Measurements from ENCODE around the gene UBE2E2. TPM values are rescaled to one million over a fixed set of nuclear protein-coding genes. Genes with fewer than 3 reads are reported as not detected.

The UBE2E2 gene
- total and polyA plus RNA-seq, 2 donors (not counting 1 experiment from before 2014, with no cell fraction given) = 16.0 to 45.0 TPM

GRCh38 chr3:23271876-23272741, 69.0 kb downstream of the UBE2E2 start:
- Mint-ChIP-seq H3K4me1 (peaks cover 45% of the 10 kb centered on the region), H3K27ac (no peak overlapping the region), H3K4me3 (no peak overlapping the region), H3K27me3 (no peaks in the 10 kb centered on the region), H3K9me3 (ENCODE audit: insufficient read depth) (no peaks in the 10 kb centered on the region)
- Histone ChIP-seq H3K9ac (ENCODE audit: low read length) (no peak overlapping the region), H3K27me3 (replicated peaks in 1 of 4; ENCODE audit: control extremely low read depth in 1 of 4, control insufficient read depth in 3 of 4, insufficient read depth in 4 of 4, low read length in 3 of 4) (no peaks in the 10 kb centered on the region), H2AFZ (ENCODE audit: insufficient read depth, low read depth, low read length, poor library complexity, severe bottlenecking) (no peak overlapping the region), H3K36me3 (replicated peaks in 1 of 2; ENCODE audit: control extremely low read depth in 1 of 2, control insufficient read depth in 1 of 2, extremely low read depth in 1 of 2, insufficient read depth in 2 of 2, low read length in 1 of 2) (peaks cover 0 to 6% of the 10 kb centered on the region in 2 experiments), H3K4me3 (ENCODE audit: control extremely low read depth in 1 of 5, extremely low read depth in 1 of 5, insufficient read depth in 1 of 5, low read depth in 2 of 5, low read length in 4 of 5) (no peak overlapping the region), H3K79me2 (ENCODE audit: control insufficient read depth, insufficient read depth, low read length) (peaks cover 51% of the 10 kb centered on the region), H3K27ac (ENCODE audit: low read length in 2 of 2) (no peak overlapping the region), H3K4me1 (ENCODE audit: control insufficient read depth in 2 of 2, insufficient read depth in 2 of 2, low read length in 2 of 2) (peaks cover 7 to 23% of the 10 kb centered on the region in 2 donors), H3K4me2 (replicated peaks; ENCODE audit: low read depth, low read length, poor library complexity, severe bottlenecking) (no peak overlapping the region), H3K9me3 (ENCODE audit: control extremely low read depth in 1 of 3, control insufficient read depth in 2 of 3, insufficient read depth in 1 of 3, low read length in 2 of 3) (peaks cover 0 to 14% (median 0%) of the 10 kb centered on the region in 3 donors), H4K20me1 (ENCODE audit: control insufficient read depth, insufficient read depth, low read length, poor library complexity, severe bottlenecking) (peaks cover 19% of the 10 kb centered on the region)
- POLR2A ChIA-PET = no interaction called here
- no peak for DNase-seq
- 97% methylated on average over 36 of the region's 38 CpGs for WGBS (ENCODE audit: insufficient coverage)
- intact Hi-C loops (cut with micrococcal nuclease) = no loop called here
- CTCF ChIA-PET = no interaction called here
- ATAC-seq (ENCODE audit: low read depth) = no peak
- TF ChIP-seq, protein P1, sequence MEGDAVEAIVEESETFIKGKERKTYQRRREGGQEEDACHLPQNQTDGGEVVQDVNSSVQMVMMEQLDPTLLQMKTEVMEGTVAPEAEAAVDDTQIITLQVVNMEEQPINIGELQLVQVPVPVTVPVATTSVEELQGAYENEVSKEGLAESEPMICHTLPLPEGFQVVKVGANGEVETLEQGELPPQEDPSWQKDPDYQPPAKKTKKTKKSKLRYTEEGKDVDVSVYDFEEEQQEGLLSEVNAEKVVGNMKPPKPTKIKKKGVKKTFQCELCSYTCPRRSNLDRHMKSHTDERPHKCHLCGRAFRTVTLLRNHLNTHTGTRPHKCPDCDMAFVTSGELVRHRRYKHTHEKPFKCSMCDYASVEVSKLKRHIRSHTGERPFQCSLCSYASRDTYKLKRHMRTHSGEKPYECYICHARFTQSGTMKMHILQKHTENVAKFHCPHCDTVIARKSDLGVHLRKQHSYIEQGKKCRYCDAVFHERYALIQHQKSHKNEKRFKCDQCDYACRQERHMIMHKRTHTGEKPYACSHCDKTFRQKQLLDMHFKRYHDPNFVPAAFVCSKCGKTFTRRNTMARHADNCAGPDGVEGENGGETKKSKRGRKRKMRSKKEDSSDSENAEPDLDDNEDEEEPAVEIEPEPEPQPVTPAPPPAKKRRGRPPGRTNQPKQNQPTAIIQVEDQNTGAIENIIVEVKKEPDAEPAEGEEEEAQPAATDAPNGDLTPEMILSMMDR (IDR thresholded peaks at IDR 0.05) = no peak
- no peak for TF ChIP-seq EZH2 (IDR thresholded peaks at IDR 0.05; ENCODE audit: borderline replicate concordance, insufficient read depth, low read depth, low read length, poor library complexity, severe bottlenecking)

DNA sequence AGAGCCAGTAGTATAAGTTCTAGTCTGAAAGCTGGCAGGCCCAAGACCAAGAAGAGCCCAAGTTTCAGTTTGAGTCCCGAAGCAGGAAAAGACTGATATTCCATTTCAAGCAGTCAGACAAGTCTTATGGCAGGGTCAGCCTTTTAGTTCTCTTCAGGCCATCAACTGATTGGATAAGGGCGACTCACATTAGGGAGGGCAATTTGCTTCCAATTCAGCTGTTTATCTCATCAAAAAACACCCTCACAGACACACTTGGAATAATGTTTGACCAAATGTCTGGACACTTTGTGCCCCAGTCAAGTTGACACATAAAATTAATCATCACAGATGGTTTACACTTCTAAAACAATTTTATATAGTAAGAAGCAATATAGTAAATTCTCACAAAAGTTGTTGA, 69.7 kb downstream of the UBE2E2 start:
- peaks cover 0 to 14% (median 0%) of the 10 kb centered on the region in 3 donors for H3K9me3 ChIP-seq (ENCODE audit: control extremely low read depth in 1 of 3, control insufficient read depth in 2 of 3, insufficient read depth in 1 of 3, low read length in 2 of 3)
- POLR2A ChIA-PET = no interaction called here
- no peak for ATAC-seq (ENCODE audit: low read depth)
- no peak for DNase-seq
- H3K27ac Mint-ChIP-seq = no peak overlapping the region
- H4K20me1 ChIP-seq (ENCODE audit: control insufficient read depth, insufficient read depth, low read length, poor library complexity, severe bottlenecking) = peaks cover 19% of the 10 kb centered on the region
- H3K36me3 ChIP-seq (replicated peaks in 1 of 2; ENCODE audit: control extremely low read depth in 1 of 2, control insufficient read depth in 1 of 2, extremely low read depth in 1 of 2, insufficient read depth in 2 of 2, low read length in 1 of 2) = peaks cover 0 to 6% of the 10 kb centered on the region in 2 experiments
- CTCF ChIA-PET = no interaction called here
- H3K9ac ChIP-seq (ENCODE audit: low read length) = no peak overlapping the region
- H3K27me3 ChIP-seq (replicated peaks in 1 of 4; ENCODE audit: control extremely low read depth in 1 of 4, control insufficient read depth in 3 of 4, insufficient read depth in 4 of 4, low read length in 3 of 4) = no peaks in the 10 kb centered on the region
- no peak overlapping the region for H3K4me3 ChIP-seq (ENCODE audit: control extremely low read depth in 1 of 5, extremely low read depth in 1 of 5, insufficient read depth in 1 of 5, low read depth in 2 of 5, low read length in 4 of 5)
- H3K79me2 ChIP-seq (ENCODE audit: control insufficient read depth, insufficient read depth, low read length) = peaks cover 51% of the 10 kb centered on the region
- intact Hi-C loops (cut with micrococcal nuclease) = no loop called here
- no peak overlapping the region for H3K27ac ChIP-seq (ENCODE audit: low read length in 2 of 2)
- no peak overlapping the region for H3K4me3 Mint-ChIP-seq
- H3K4me1 ChIP-seq (ENCODE audit: control insufficient read depth in 2 of 2, insufficient read depth in 2 of 2, low read length in 2 of 2) = peaks cover 7 to 23% of the 10 kb centered on the region in 2 donors
- no peak overlapping the region for H3K4me2 ChIP-seq (replicated peaks; ENCODE audit: low read depth, low read length, poor library complexity, severe bottlenecking)
- no peaks in the 10 kb centered on the region for H3K9me3 Mint-ChIP-seq (ENCODE audit: insufficient read depth)
- TF ChIP-seq EZH2 (IDR thresholded peaks at IDR 0.05; ENCODE audit: borderline replicate concordance, insufficient read depth, low read depth, low read length, poor library complexity, severe bottlenecking) = no peak
- TF ChIP-seq, protein P1 (IDR thresholded peaks at IDR 0.05) = no peak
- 100% methylated on average over 2 of the region's 2 CpGs for WGBS (ENCODE audit: insufficient coverage)
- H3K4me1 Mint-ChIP-seq = peaks cover 46% of the 10 kb centered on the region
- no peak overlapping the region for H2AFZ ChIP-seq (ENCODE audit: insufficient read depth, low read depth, low read length, poor library complexity, severe bottlenecking)
- no peaks in the 10 kb centered on the region for H3K27me3 Mint-ChIP-seq

Measured in B cell (primary cell).